Measurements from ENCODE around the gene PIGBOS1. TPM values are rescaled to one million over a fixed set of nuclear protein-coding genes. Genes with fewer than 3 reads are reported as not detected.

The PIGBOS1 gene
- total and polyA plus RNA-seq, 4 donors: 4.7 to 14.3 (median 7.2) TPM

GRCh38 chr15:55290528-55291057, 28.3 kb downstream of the PIGBOS1 start:
- Histone ChIP-seq H3K4me3 (ENCODE audit: low read depth in 1 of 3, low read length in 3 of 3) (peak overlapping the region in 2 of 3 donors; percentile 74 to 82), H3K4me1 (ENCODE audit: control insufficient read depth in 4 of 4, insufficient read depth in 4 of 4, low read length in 3 of 4) (peaks cover 0 to 8% (median 4%) of the 10 kb centered on the region in 4 donors), H3K27ac (ENCODE audit: low read depth in 1 of 2, low read length in 2 of 2) (peak overlapping the region; percentile 89 to 96), H3K27me3 (ENCODE audit: control insufficient read depth in 4 of 4, insufficient read depth in 4 of 4, low read length in 3 of 4) (no peaks in the 10 kb centered on the region), H3K9ac (ENCODE audit: low read depth in 1 of 2, low read length in 2 of 2) (peak overlapping the region; percentile 77 to 94), H3K36me3 (ENCODE audit: control insufficient read depth in 4 of 4, insufficient read depth in 3 of 4, low read depth in 1 of 4, low read length in 3 of 4) (no peaks in the 10 kb centered on the region), H3K9me3 (ENCODE audit: control insufficient read depth in 4 of 4, low read length in 3 of 4) (no peaks in the 10 kb centered on the region)
- peak; percentile 81 for DNase-seq (ENCODE audit: low spot score)
- 23% methylated on average over 17 of the region's 17 CpGs for WGBS
- TF ChIP-seq TAF1 (conservative IDR thresholded peaks at IDR 0.05): no peak
- TF ChIP-seq FOXA2 (IDR thresholded peaks at IDR 0.05): no peak
- TF ChIP-seq JUND (IDR thresholded peaks at IDR 0.05): no peak
- TF ChIP-seq EGR1 (IDR thresholded peaks at IDR 0.05; ENCODE audit: low read depth in 2 of 2): peak in 1 of 2 donors; percentile 31
- no peak for TF ChIP-seq MAX (IDR thresholded peaks at IDR 0.05)
- peak; percentile 81 for TF ChIP-seq CTCF (IDR thresholded peaks at IDR 0.05; ENCODE audit: low read depth, low read length, missing input control)
- no peak for TF ChIP-seq HNF4A (conservative IDR thresholded peaks at IDR 0.05)
- peak; percentile 95 to 96 for TF ChIP-seq RAD21 (IDR thresholded peaks at IDR 0.05)
- TF ChIP-seq REST (IDR thresholded peaks at IDR 0.05): no peak
- peak; percentile 25 for TF ChIP-seq YY1 (IDR thresholded peaks at IDR 0.05)
- no peak for TF ChIP-seq ATF3 (IDR thresholded peaks at IDR 0.05)
- TF ChIP-seq FOXA1 (IDR thresholded peaks at IDR 0.05): no peak
- TF ChIP-seq HNF4G (IDR thresholded peaks at IDR 0.05): no peak
- TF ChIP-seq NR2F2 (IDR thresholded peaks at IDR 0.05): no peak
- TF ChIP-seq SP1 (IDR thresholded peaks at IDR 0.05): peak; percentile 48
- TF ChIP-seq GABPA (IDR thresholded peaks at IDR 0.05 in 1 of 2, conservative IDR thresholded peaks at IDR 0.05 in 1 of 2): peak in 1 of 2 donors; percentile 5
- TF ChIP-seq ZBTB33 (IDR thresholded peaks at IDR 0.05): no peak
- peak; percentile 67 to 87 for TF ChIP-seq RXRA (IDR thresholded peaks at IDR 0.05)
